Measurements from ENCODE around the gene TM4SF18. TPM values are rescaled to one million over a fixed set of nuclear protein-coding genes. Genes with fewer than 3 reads are reported as not detected.
A peak's percentile ranks its signal among the peaks of the same experiment; 100 is the strongest.

Gene TM4SF18
- total RNA-seq, 1 donor from 2014 or later, result 5.6 TPM

- Mint-ChIP-seq H3K36me3 (ENCODE audit: low read depth, unreplicated experiment) (no peaks in the 10 kb centered on the region), H3K4me3 (ENCODE audit: unreplicated experiment) (no peak overlapping the region), H3K9me3 (ENCODE audit: unreplicated experiment) (no peaks in the 10 kb centered on the region), H3K4me1 (ENCODE audit: low read depth, unreplicated experiment) (no peaks in the 10 kb centered on the region), H3K27ac (ENCODE audit: unreplicated experiment) (no peak overlapping the region), H3K27me3 (ENCODE audit: low read depth, unreplicated experiment) (no peaks in the 10 kb centered on the region)
- Histone ChIP-seq H2AFZ (ENCODE audit: low read depth, low read length) (no peak overlapping the region), H3K27ac (ENCODE audit: low read depth, low read length) (no peak overlapping the region), H3K4me3 (ENCODE audit: insufficient read depth, low read depth, low read length) (no peak overlapping the region), H3K4me1 (ENCODE audit: insufficient read depth, low read length) (no peaks in the 10 kb centered on the region), H3K36me3 (ENCODE audit: insufficient read depth, low read length) (no peaks in the 10 kb centered on the region), H3K4me2 (ENCODE audit: low read length) (no peak overlapping the region), H3K79me2 (ENCODE audit: insufficient read depth, low read length) (no peaks in the 10 kb centered on the region), H4K20me1 (ENCODE audit: insufficient read depth, low read length) (no peaks in the 10 kb centered on the region), H3K9me3 (ENCODE audit: insufficient read depth, low read depth, low read length) (no peaks in the 10 kb centered on the region), H3K9ac (ENCODE audit: low read length) (no peak overlapping the region), H3K27me3 (ENCODE audit: insufficient read depth, low read length) (no peaks in the 10 kb centered on the region)
- DNase-seq (ENCODE audit: low read depth) (no peak), FAIRE-seq (no peak)
- TF ChIP-seq EZH2 (IDR thresholded peaks at IDR 0.05; ENCODE audit: insufficient read depth, low read length) (no peak), CTCF (IDR thresholded peaks at IDR 0.05; ENCODE audit: insufficient read depth, low read depth, low read length) (no peak)
These were observed 22.7 kb upstream of the TM4SF18 start for GRCh38 chr3:149356044-149356592.

GRCh38 chr3:149353581-149354184 is 20.2 kb upstream of the TM4SF18 start:
- DNase-seq (ENCODE audit: low read depth) (no peak), FAIRE-seq (no peak)
- Mint-ChIP-seq H3K4me1 (ENCODE audit: low read depth, unreplicated experiment) (no peaks in the 10 kb centered on the region), H3K9me3 (ENCODE audit: unreplicated experiment) (no peaks in the 10 kb centered on the region), H3K4me3 (ENCODE audit: unreplicated experiment) (no peak overlapping the region), H3K27me3 (ENCODE audit: low read depth, unreplicated experiment) (no peaks in the 10 kb centered on the region), H3K27ac (ENCODE audit: unreplicated experiment) (no peak overlapping the region), H3K36me3 (ENCODE audit: low read depth, unreplicated experiment) (no peaks in the 10 kb centered on the region)
- H2AFZ ChIP-seq (ENCODE audit: low read depth, low read length), result no peak overlapping the region
- TF ChIP-seq CTCF (IDR thresholded peaks at IDR 0.05; ENCODE audit: insufficient read depth, low read depth, low read length), result no peak
- no peak for TF ChIP-seq EZH2 (IDR thresholded peaks at IDR 0.05; ENCODE audit: insufficient read depth, low read length)
- no peak overlapping the region for H3K27ac ChIP-seq (ENCODE audit: low read depth, low read length)
- no peaks in the 10 kb centered on the region for H4K20me1 ChIP-seq (ENCODE audit: insufficient read depth, low read length)
- no peaks in the 10 kb centered on the region for H3K79me2 ChIP-seq (ENCODE audit: insufficient read depth, low read length)
- no peaks in the 10 kb centered on the region for H3K27me3 ChIP-seq (ENCODE audit: insufficient read depth, low read length)
- no peak overlapping the region for H3K4me3 ChIP-seq (ENCODE audit: insufficient read depth, low read depth, low read length)
- H3K4me1 ChIP-seq (ENCODE audit: insufficient read depth, low read length), result no peaks in the 10 kb centered on the region
- H3K4me2 ChIP-seq (ENCODE audit: low read length), result no peak overlapping the region
- H3K9me3 ChIP-seq (ENCODE audit: insufficient read depth, low read depth, low read length), result no peaks in the 10 kb centered on the region
- H3K36me3 ChIP-seq (ENCODE audit: insufficient read depth, low read length), result no peaks in the 10 kb centered on the region
- H3K9ac ChIP-seq (ENCODE audit: low read length), result no peak overlapping the region

GRCh38 chr3:149352556-149352955 is 19.1 kb upstream of the TM4SF18 start:
- H3K36me3 Mint-ChIP-seq (ENCODE audit: low read depth, unreplicated experiment), result no peaks in the 10 kb centered on the region
- H4K20me1 ChIP-seq (ENCODE audit: insufficient read depth, low read length), result no peaks in the 10 kb centered on the region
- H3K27me3 Mint-ChIP-seq (ENCODE audit: low read depth, unreplicated experiment), result no peaks in the 10 kb centered on the region
- H3K4me1 ChIP-seq (ENCODE audit: insufficient read depth, low read length), result no peaks in the 10 kb centered on the region
- no peak overlapping the region for H3K4me3 Mint-ChIP-seq (ENCODE audit: unreplicated experiment)
- no peak overlapping the region for H3K9ac ChIP-seq (ENCODE audit: low read length)
- no peaks in the 10 kb centered on the region for H3K9me3 Mint-ChIP-seq (ENCODE audit: unreplicated experiment)
- no peaks in the 10 kb centered on the region for H3K27me3 ChIP-seq (ENCODE audit: insufficient read depth, low read length)
- no peak overlapping the region for H3K4me3 ChIP-seq (ENCODE audit: insufficient read depth, low read depth, low read length)
- H3K79me2 ChIP-seq (ENCODE audit: insufficient read depth, low read length), result no peaks in the 10 kb centered on the region
- peak overlapping the region; percentile 37 for H3K27ac Mint-ChIP-seq (ENCODE audit: unreplicated experiment)
- no peak for DNase-seq (ENCODE audit: low read depth)
- H3K36me3 ChIP-seq (ENCODE audit: insufficient read depth, low read length), result no peaks in the 10 kb centered on the region
- H3K4me1 Mint-ChIP-seq (ENCODE audit: low read depth, unreplicated experiment), result no peaks in the 10 kb centered on the region
- H2AFZ ChIP-seq (ENCODE audit: low read depth, low read length), result peak overlapping the region; percentile 50
- no peaks in the 10 kb centered on the region for H3K9me3 ChIP-seq (ENCODE audit: insufficient read depth, low read depth, low read length)
- no peak overlapping the region for H3K27ac ChIP-seq (ENCODE audit: low read depth, low read length)
- no peak for TF ChIP-seq EZH2 (IDR thresholded peaks at IDR 0.05; ENCODE audit: insufficient read depth, low read length)
- peak; percentile 58 for TF ChIP-seq CTCF (IDR thresholded peaks at IDR 0.05; ENCODE audit: insufficient read depth, low read depth, low read length)
- no peak overlapping the region for H3K4me2 ChIP-seq (ENCODE audit: low read length)
- FAIRE-seq, result no peak
